ENCODE measurements around the gene LRMDA. TPM values are rescaled to one million over a fixed set of nuclear protein-coding genes. Genes with fewer than 3 reads are reported as not detected.

LRMDA gene
- total RNA-seq, 3 donors from 2014 or later, result not detected

GRCh38 chr10:76086170-76086760 lies 654.8 kb downstream of the LRMDA start:
- Mint-ChIP-seq H3K27me3 (ENCODE audit: low read depth) (no peaks in the 10 kb centered on the region), H3K36me3 (ENCODE audit: insufficient read depth) (no peaks in the 10 kb centered on the region), H3K4me3 (no peak overlapping the region)

GRCh38 chr10:76086761-76087639 lies 655.6 kb downstream of the LRMDA start:
- no peak overlapping the region for H3K4me3 Mint-ChIP-seq
- no peaks in the 10 kb centered on the region for H3K4me1 Mint-ChIP-seq (ENCODE audit: low read depth)
- ATAC-seq (peak in 1 of 2 donors; percentile 52), DNase-seq (no peak)
- no peaks in the 10 kb centered on the region for H3K9me3 Mint-ChIP-seq
- H3K36me3 Mint-ChIP-seq (ENCODE audit: insufficient read depth), result no peaks in the 10 kb centered on the region
- H3K27me3 Mint-ChIP-seq (ENCODE audit: low read depth), result no peaks in the 10 kb centered on the region

More at GRCh38 chr10:76086170-76086760, 654.8 kb downstream of the LRMDA start:
- ATAC-seq (no peak), DNase-seq (no peak)
- no peaks in the 10 kb centered on the region for H3K4me1 Mint-ChIP-seq (ENCODE audit: low read depth)
- no peaks in the 10 kb centered on the region for H3K9me3 Mint-ChIP-seq

- ATAC-seq (no peak), DNase-seq (no peak)
- H3K4me1 Mint-ChIP-seq (ENCODE audit: low read depth), result no peaks in the 10 kb centered on the region
- no peaks in the 10 kb centered on the region for H3K36me3 Mint-ChIP-seq (ENCODE audit: insufficient read depth)
- H3K9me3 Mint-ChIP-seq, result no peaks in the 10 kb centered on the region
- no peaks in the 10 kb centered on the region for H3K27me3 Mint-ChIP-seq (ENCODE audit: low read depth)
- H3K4me3 Mint-ChIP-seq, result no peak overlapping the region
These were observed 656.6 kb downstream of the LRMDA start for GRCh38 chr10:76088008-76088407.

GRCh38 chr10:76088980-76089379 lies 657.6 kb downstream of the LRMDA start:
- no peaks in the 10 kb centered on the region for H3K36me3 Mint-ChIP-seq (ENCODE audit: insufficient read depth)
- ATAC-seq, result no peak
- H3K9me3 Mint-ChIP-seq, result no peaks in the 10 kb centered on the region
- no peaks in the 10 kb centered on the region for H3K4me1 Mint-ChIP-seq (ENCODE audit: low read depth)
- no peak for DNase-seq
- no peak overlapping the region for H3K4me3 Mint-ChIP-seq
- no peaks in the 10 kb centered on the region for H3K27me3 Mint-ChIP-seq (ENCODE audit: low read depth)

GRCh38 chr10:76089556-76090180 lies 658.2 kb downstream of the LRMDA start:
- ATAC-seq (no peak), DNase-seq (no peak)
- H3K36me3 Mint-ChIP-seq (ENCODE audit: insufficient read depth), result no peaks in the 10 kb centered on the region
- H3K4me3 Mint-ChIP-seq, result no peak overlapping the region
- H3K4me1 Mint-ChIP-seq (ENCODE audit: low read depth), result no peaks in the 10 kb centered on the region
- no peaks in the 10 kb centered on the region for H3K27me3 Mint-ChIP-seq (ENCODE audit: low read depth)
- no peaks in the 10 kb centered on the region for H3K9me3 Mint-ChIP-seq

- ATAC-seq (no peak), DNase-seq (no peak)
- Mint-ChIP-seq H3K4me1 (ENCODE audit: low read depth) (no peaks in the 10 kb centered on the region), H3K4me3 (no peak overlapping the region), H3K9me3 (no peaks in the 10 kb centered on the region), H3K36me3 (ENCODE audit: insufficient read depth) (no peaks in the 10 kb centered on the region), H3K27me3 (ENCODE audit: low read depth) (no peaks in the 10 kb centered on the region)
These were observed 660.5 kb downstream of the LRMDA start for GRCh38 chr10:76091926-76092325.

- ATAC-seq, result no peak
- H3K9me3 Mint-ChIP-seq, result peaks cover 4% of the 10 kb centered on the region
- H3K36me3 Mint-ChIP-seq (ENCODE audit: insufficient read depth), result no peaks in the 10 kb centered on the region
- DNase-seq, result no peak
- no peaks in the 10 kb centered on the region for H3K4me1 Mint-ChIP-seq (ENCODE audit: low read depth)
- no peak overlapping the region for H3K4me3 Mint-ChIP-seq
- H3K27me3 Mint-ChIP-seq (ENCODE audit: low read depth), result no peaks in the 10 kb centered on the region
These were observed 675.2 kb downstream of the LRMDA start for GRCh38 chr10:76106611-76107010.

- Mint-ChIP-seq H3K4me3 (no peak overlapping the region), H3K36me3 (ENCODE audit: insufficient read depth) (no peaks in the 10 kb centered on the region), H3K9me3 (peaks cover 4% of the 10 kb centered on the region), H3K27me3 (ENCODE audit: low read depth) (no peaks in the 10 kb centered on the region), H3K4me1 (ENCODE audit: low read depth) (no peaks in the 10 kb centered on the region)
- ATAC-seq, result no peak
- no peak for DNase-seq
These were observed 677.3 kb downstream of the LRMDA start for GRCh38 chr10:76108563-76109359.

- H3K36me3 Mint-ChIP-seq (ENCODE audit: insufficient read depth), result no peaks in the 10 kb centered on the region
- ATAC-seq, result no peak
- H3K4me3 Mint-ChIP-seq, result no peak overlapping the region
- no peaks in the 10 kb centered on the region for H3K27me3 Mint-ChIP-seq (ENCODE audit: low read depth)
- no peaks in the 10 kb centered on the region for H3K4me1 Mint-ChIP-seq (ENCODE audit: low read depth)
- no peak for DNase-seq
- H3K9me3 Mint-ChIP-seq, result no peaks in the 10 kb centered on the region
These were observed 680.0 kb downstream of the LRMDA start for GRCh38 chr10:76111404-76111803.

- Mint-ChIP-seq H3K36me3 (ENCODE audit: insufficient read depth) (no peaks in the 10 kb centered on the region), H3K9me3 (no peaks in the 10 kb centered on the region), H3K4me3 (no peak overlapping the region), H3K4me1 (ENCODE audit: low read depth) (no peaks in the 10 kb centered on the region), H3K27me3 (ENCODE audit: low read depth) (no peaks in the 10 kb centered on the region)
- ATAC-seq (no peak), DNase-seq (no peak)
These were observed 680.8 kb downstream of the LRMDA start for GRCh38 chr10:76111986-76112825.

GRCh38 chr10:76112826-76113150 lies 681.4 kb downstream of the LRMDA start:
- Mint-ChIP-seq H3K27me3 (ENCODE audit: low read depth) (no peaks in the 10 kb centered on the region), H3K4me3 (no peak overlapping the region), H3K36me3 (ENCODE audit: insufficient read depth) (no peaks in the 10 kb centered on the region), H3K4me1 (ENCODE audit: low read depth) (no peaks in the 10 kb centered on the region), H3K9me3 (no peaks in the 10 kb centered on the region)
- ATAC-seq, result no peak
- no peak for DNase-seq

GRCh38 chr10:76113952-76114351 lies 682.5 kb downstream of the LRMDA start:
- no peaks in the 10 kb centered on the region for H3K4me1 Mint-ChIP-seq (ENCODE audit: low read depth)
- H3K27me3 Mint-ChIP-seq (ENCODE audit: low read depth), result no peaks in the 10 kb centered on the region
- ATAC-seq (no peak), DNase-seq (no peak)
- no peaks in the 10 kb centered on the region for H3K36me3 Mint-ChIP-seq (ENCODE audit: insufficient read depth)
- no peak overlapping the region for H3K4me3 Mint-ChIP-seq
- no peaks in the 10 kb centered on the region for H3K9me3 Mint-ChIP-seq

GRCh38 chr10:76114581-76115001 lies 683.2 kb downstream of the LRMDA start:
- DNase-seq (no peak), ATAC-seq (no peak)
- no peak overlapping the region for H3K4me3 Mint-ChIP-seq
- no peaks in the 10 kb centered on the region for H3K9me3 Mint-ChIP-seq
- H3K27me3 Mint-ChIP-seq (ENCODE audit: low read depth), result no peaks in the 10 kb centered on the region
- no peaks in the 10 kb centered on the region for H3K4me1 Mint-ChIP-seq (ENCODE audit: low read depth)
- H3K36me3 Mint-ChIP-seq (ENCODE audit: insufficient read depth), result no peaks in the 10 kb centered on the region

- H3K36me3 Mint-ChIP-seq (ENCODE audit: insufficient read depth), result no peaks in the 10 kb centered on the region
- DNase-seq (no peak), ATAC-seq (no peak)
- no peaks in the 10 kb centered on the region for H3K9me3 Mint-ChIP-seq
- H3K27me3 Mint-ChIP-seq (ENCODE audit: low read depth), result no peaks in the 10 kb centered on the region
- H3K4me1 Mint-ChIP-seq (ENCODE audit: low read depth), result no peaks in the 10 kb centered on the region
- no peak overlapping the region for H3K4me3 Mint-ChIP-seq
These were observed 683.7 kb downstream of the LRMDA start for GRCh38 chr10:76115131-76115470.

Measured in activated T-cell treated with anti-CD3 and anti-CD28 coated beads, Interleukin-2, amount 50 U/mL, for 4 hours (primary cell).